ENCODE results near the gene ANXA3. TPM values are rescaled to one million over a fixed set of nuclear protein-coding genes. Genes with fewer than 3 reads are reported as not detected.

Gene ANXA3
- total RNA-seq, 4 donors from 2014 or later, result 29.7 to 170 (median 95.7) TPM

GRCh38 chr4:78618436-78618835 lies 66.9 kb downstream of the ANXA3 start:
- H3K4me3 ChIP-seq, result no peak overlapping the region
- no peak for TF ChIP-seq EP300 (IDR thresholded peaks at IDR 0.05)
- TF ChIP-seq CTCF (IDR thresholded peaks at IDR 0.05), result no peak
- no peak for TF ChIP-seq POLR2A (IDR thresholded peaks at IDR 0.05)
- H3K27ac ChIP-seq, result no peak overlapping the region
- H3K4me1 ChIP-seq, result peaks cover 0 to 9% (median 2%) of the 10 kb centered on the region in 4 donors
- H3K27me3 ChIP-seq, result no peaks in the 10 kb centered on the region
- 54 to 66% methylated on average over 1 of the region's 1 CpG for WGBS, 2 donors
- no peak for DNase-seq (ENCODE audit: low spot score in 2 of 2)
- H3K9me3 ChIP-seq, result no peaks in the 10 kb centered on the region
- H3K36me3 ChIP-seq, result no peaks in the 10 kb centered on the region

- H3K9me3 ChIP-seq, result no peaks in the 10 kb centered on the region
- TF ChIP-seq POLR2A (IDR thresholded peaks at IDR 0.05) (no peak), EP300 (IDR thresholded peaks at IDR 0.05) (no peak), CTCF (IDR thresholded peaks at IDR 0.05) (no peak)
- DNase-seq (ENCODE audit: low spot score in 2 of 2), result no peak
- H3K4me1 ChIP-seq, result peaks cover 0 to under 1% (median 0%) of the 10 kb centered on the region in 4 donors
- no peaks in the 10 kb centered on the region for H3K27me3 ChIP-seq
- WGBS, 2 donors, result 72 to 77% methylated on average over 4 of the region's 4 CpGs
- no peak overlapping the region for H3K4me3 ChIP-seq
- no peak overlapping the region for H3K27ac ChIP-seq
- no peaks in the 10 kb centered on the region for H3K36me3 ChIP-seq
Measured at GRCh38 chr4:78621395-78621794, 69.8 kb downstream of the ANXA3 start.

- peaks cover 0 to 8% (median 0%) of the 10 kb centered on the region in 4 donors for H3K4me1 ChIP-seq
- no peak overlapping the region for H3K27ac ChIP-seq
- H3K4me3 ChIP-seq, result no peak overlapping the region
- no peak for DNase-seq (ENCODE audit: low spot score in 2 of 2)
- H3K36me3 ChIP-seq, result no peaks in the 10 kb centered on the region
- no peaks in the 10 kb centered on the region for H3K9me3 ChIP-seq
- TF ChIP-seq EP300 (IDR thresholded peaks at IDR 0.05) (no peak), POLR2A (IDR thresholded peaks at IDR 0.05) (no peak), CTCF (IDR thresholded peaks at IDR 0.05) (no peak)
- WGBS, 2 donors, result 64 to 68% methylated on average over 6 of the region's 6 CpGs
- H3K27me3 ChIP-seq, result no peaks in the 10 kb centered on the region
Measured at GRCh38 chr4:78622253-78622979, 70.8 kb downstream of the ANXA3 start.

- Histone ChIP-seq H3K9me3 (no peaks in the 10 kb centered on the region), H3K4me3 (no peak overlapping the region), H3K27me3 (no peaks in the 10 kb centered on the region), H3K36me3 (no peaks in the 10 kb centered on the region), H3K4me1 (peaks cover 0 to 13% (median 2%) of the 10 kb centered on the region in 4 donors), H3K27ac (no peak overlapping the region)
- 93 to 94% methylated on average over 7 of the region's 7 CpGs for WGBS, 2 donors
- DNase-seq (ENCODE audit: low spot score in 2 of 2), result no peak
- TF ChIP-seq EP300 (IDR thresholded peaks at IDR 0.05) (no peak), CTCF (IDR thresholded peaks at IDR 0.05) (no peak), POLR2A (IDR thresholded peaks at IDR 0.05) (no peak)
Measured at GRCh38 chr4:78624048-78624447, 72.5 kb downstream of the ANXA3 start.

- Histone ChIP-seq H3K9me3 (no peaks in the 10 kb centered on the region), H3K27me3 (no peaks in the 10 kb centered on the region), H3K27ac (no peak overlapping the region), H3K4me3 (no peak overlapping the region), H3K4me1 (peaks cover under 1 to 20% (median 10%) of the 10 kb centered on the region in 4 donors), H3K36me3 (no peaks in the 10 kb centered on the region)
- TF ChIP-seq EP300 (IDR thresholded peaks at IDR 0.05), result no peak
- no peak for TF ChIP-seq POLR2A (IDR thresholded peaks at IDR 0.05)
- no peak for TF ChIP-seq CTCF (IDR thresholded peaks at IDR 0.05)
- DNase-seq (ENCODE audit: low spot score in 2 of 2), result no peak
- 89 to 91% methylated on average over 2 of the region's 2 CpGs for WGBS, 2 donors
Measured at GRCh38 chr4:78625073-78625472, 73.5 kb downstream of the ANXA3 start.

Data from tibial nerve (tissue), 4 donors.